Panc1 (cell line): ENCODE measurements around the gene PFN3.

Source experiments
- TF ChIP-seq, protein P1 (sequence below): fragments of 450-650 bp; IDR thresholded peaks from 2 replicates; pipeline ENCODE4 v1.5.1; 2017; ENCODE audit warnings: mild to moderate bottlenecking
- TF ChIP-seq, protein P2 (sequence below), 2 experiments: IDR thresholded peaks; 2 replicates each; pipeline ENCODE4 v1.6.1; 2011 to 2012; ENCODE audit warnings: low read depth in 2 of 2, control low read depth in 1 of 2, low read length in 1 of 2, mild to moderate bottlenecking in 1 of 2, moderate library complexity in 1 of 2; ENCODE audit not compliant: insufficient read depth in 1 of 2

GRCh38 chr5:177430972-177431316 lies 30.5 kb upstream of the PFN3 start:
- TF ChIP-seq, protein P1, sequence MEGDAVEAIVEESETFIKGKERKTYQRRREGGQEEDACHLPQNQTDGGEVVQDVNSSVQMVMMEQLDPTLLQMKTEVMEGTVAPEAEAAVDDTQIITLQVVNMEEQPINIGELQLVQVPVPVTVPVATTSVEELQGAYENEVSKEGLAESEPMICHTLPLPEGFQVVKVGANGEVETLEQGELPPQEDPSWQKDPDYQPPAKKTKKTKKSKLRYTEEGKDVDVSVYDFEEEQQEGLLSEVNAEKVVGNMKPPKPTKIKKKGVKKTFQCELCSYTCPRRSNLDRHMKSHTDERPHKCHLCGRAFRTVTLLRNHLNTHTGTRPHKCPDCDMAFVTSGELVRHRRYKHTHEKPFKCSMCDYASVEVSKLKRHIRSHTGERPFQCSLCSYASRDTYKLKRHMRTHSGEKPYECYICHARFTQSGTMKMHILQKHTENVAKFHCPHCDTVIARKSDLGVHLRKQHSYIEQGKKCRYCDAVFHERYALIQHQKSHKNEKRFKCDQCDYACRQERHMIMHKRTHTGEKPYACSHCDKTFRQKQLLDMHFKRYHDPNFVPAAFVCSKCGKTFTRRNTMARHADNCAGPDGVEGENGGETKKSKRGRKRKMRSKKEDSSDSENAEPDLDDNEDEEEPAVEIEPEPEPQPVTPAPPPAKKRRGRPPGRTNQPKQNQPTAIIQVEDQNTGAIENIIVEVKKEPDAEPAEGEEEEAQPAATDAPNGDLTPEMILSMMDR = no peak
- TF ChIP-seq, protein P2, sequence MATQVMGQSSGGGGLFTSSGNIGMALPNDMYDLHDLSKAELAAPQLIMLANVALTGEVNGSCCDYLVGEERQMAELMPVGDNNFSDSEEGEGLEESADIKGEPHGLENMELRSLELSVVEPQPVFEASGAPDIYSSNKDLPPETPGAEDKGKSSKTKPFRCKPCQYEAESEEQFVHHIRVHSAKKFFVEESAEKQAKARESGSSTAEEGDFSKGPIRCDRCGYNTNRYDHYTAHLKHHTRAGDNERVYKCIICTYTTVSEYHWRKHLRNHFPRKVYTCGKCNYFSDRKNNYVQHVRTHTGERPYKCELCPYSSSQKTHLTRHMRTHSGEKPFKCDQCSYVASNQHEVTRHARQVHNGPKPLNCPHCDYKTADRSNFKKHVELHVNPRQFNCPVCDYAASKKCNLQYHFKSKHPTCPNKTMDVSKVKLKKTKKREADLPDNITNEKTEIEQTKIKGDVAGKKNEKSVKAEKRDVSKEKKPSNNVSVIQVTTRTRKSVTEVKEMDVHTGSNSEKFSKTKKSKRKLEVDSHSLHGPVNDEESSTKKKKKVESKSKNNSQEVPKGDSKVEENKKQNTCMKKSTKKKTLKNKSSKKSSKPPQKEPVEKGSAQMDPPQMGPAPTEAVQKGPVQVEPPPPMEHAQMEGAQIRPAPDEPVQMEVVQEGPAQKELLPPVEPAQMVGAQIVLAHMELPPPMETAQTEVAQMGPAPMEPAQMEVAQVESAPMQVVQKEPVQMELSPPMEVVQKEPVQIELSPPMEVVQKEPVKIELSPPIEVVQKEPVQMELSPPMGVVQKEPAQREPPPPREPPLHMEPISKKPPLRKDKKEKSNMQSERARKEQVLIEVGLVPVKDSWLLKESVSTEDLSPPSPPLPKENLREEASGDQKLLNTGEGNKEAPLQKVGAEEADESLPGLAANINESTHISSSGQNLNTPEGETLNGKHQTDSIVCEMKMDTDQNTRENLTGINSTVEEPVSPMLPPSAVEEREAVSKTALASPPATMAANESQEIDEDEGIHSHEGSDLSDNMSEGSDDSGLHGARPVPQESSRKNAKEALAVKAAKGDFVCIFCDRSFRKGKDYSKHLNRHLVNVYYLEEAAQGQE (IDR thresholded peaks at IDR 0.05; ENCODE audit: insufficient read depth in 1 of 2, low read depth in 2 of 2, low read length in 1 of 2) = no peak
